Testis (tissue), 2 donors: Measurements from ENCODE around the gene FIBIN.

Experiments used
- CTCF ChIP-seq, 3 experiments: fragments of 450-650 bp in 2 of 3; fragments of 200-600 bp in 1 of 3; sonication (generic) in 1 of 3; IDR thresholded peaks; one replicate each; pipeline ENCODE4 v1.5.1; 2016 to 2019; ENCODE audit warnings: antibody characterized with exemption in 3 of 3, mild to moderate bottlenecking in 2 of 3, moderate library complexity in 1 of 3
- POLR2A ChIP-seq: fragments of 450-650 bp; IDR thresholded peaks from one replicate; pipeline ENCODE4 v1.6.1; 2017; ENCODE audit warnings: antibody characterized with exemption, mild to moderate bottlenecking, moderate library complexity

GRCh38 chr11:27022659-27023251 lies 28.8 kb downstream of the FIBIN start:
- TF ChIP-seq POLR2A (no peak), CTCF (IDR thresholded peaks at IDR 0.05) (no peak)
